HEK293 (cell line): ENCODE data around the gene FCN1.

ENCODE experiments used
- CTCF ChIA-PET: fragments of 350-600 bp; formaldehyde crosslinking; extraction: SDS; loops from one replicate; lab custom pipeline; 2021; ENCODE audit warnings: antibody characterized with exemption; lab: Yijun Ruan, JAX
- POLR2A ChIA-PET: fragments of 300-600 bp; formaldehyde crosslinking; extraction: SDS; loops from one replicate; lab custom pipeline; 2020; ENCODE audit warnings: antibody characterized with exemption, inconsistent platforms; lab: Yijun Ruan, JAX
- H3K27ac ChIP-seq: fragments of 200-500 bp; sonication (Bioruptor generic); 2 replicates; pipeline ENCODE4 v1.5.1; 2014; ENCODE audit warnings: low read depth, low read length, control low read depth, inconsistent platforms; ENCODE audit errors: extremely low read depth
- H3K36me3 ChIP-seq, 2 experiments: fragments of 200-500 bp in 1 of 2; sonication (Bioruptor generic) in 1 of 2; 1 replicate in 1 of 2; 2 replicates in 1 of 2; pipeline ENCODE4 v1.5.1; 2014 to 2017; ENCODE audit warnings: inconsistent platforms in 2 of 2, low read length in 2 of 2; ENCODE audit not compliant: control insufficient read depth in 2 of 2, insufficient read depth in 1 of 2
- H3K4me1 ChIP-seq: fragments of 200-500 bp; sonication (Bioruptor generic); 2 replicates; pipeline ENCODE4 v1.5.1; 2014; ENCODE audit warnings: mild to moderate bottlenecking, low read length, inconsistent platforms; ENCODE audit not compliant: control insufficient read depth, insufficient read depth
- H3K4me3 ChIP-seq: 2 replicates; pipeline ENCODE4 v1.5.1; 2011; ENCODE audit warnings: low read depth, mild to moderate bottlenecking, control low read depth, low read length, moderate library complexity
- H3K9me3 ChIP-seq: fragments of 200-500 bp; sonication (Bioruptor generic); 2 replicates; pipeline ENCODE4 v1.5.1; 2014; ENCODE audit warnings: low read depth, low read length, inconsistent platforms; ENCODE audit not compliant: control insufficient read depth, insufficient read depth
- BCL11A ChIP-seq: fragments of 450-650 bp; formaldehyde crosslinking; IDR thresholded peaks from 2 replicates; pipeline ENCODE4 v1.5.1; 2016; ENCODE audit warnings: low read depth, missing biosample characterization, missing genetic modification characterization
- MZF1 ChIP-seq: fragments of 450-650 bp; formaldehyde crosslinking; IDR thresholded peaks from 2 replicates; pipeline ENCODE4 v1.5.1; 2017; ENCODE audit warnings: missing biosample characterization, missing genetic modification characterization, borderline replicate concordance
- ZNF132 ChIP-seq: fragments of 450-650 bp; formaldehyde crosslinking; IDR thresholded peaks from 2 replicates; pipeline ENCODE4 v1.5.1; 2017; ENCODE audit warnings: missing biosample characterization, missing genetic modification characterization, borderline replicate concordance
- ZNF169 ChIP-seq: fragments of 450-650 bp; formaldehyde crosslinking; IDR thresholded peaks from 2 replicates; pipeline ENCODE4 v1.5.1; 2016; ENCODE audit warnings: missing biosample characterization, missing genetic modification characterization
- ZNF175 ChIP-seq: fragments of 450-650 bp; formaldehyde crosslinking; IDR thresholded peaks from 2 replicates; pipeline ENCODE4 v1.5.1; 2016; ENCODE audit warnings: missing biosample characterization, missing genetic modification characterization
- ZNF202 ChIP-seq: fragments of 450-650 bp; formaldehyde crosslinking; IDR thresholded peaks from 2 replicates; pipeline ENCODE4 v1.5.1; 2016; ENCODE audit warnings: missing biosample characterization, missing genetic modification characterization, borderline replicate concordance
- ZNF24 ChIP-seq: fragments of 450-650 bp; formaldehyde crosslinking; IDR thresholded peaks from 2 replicates; pipeline ENCODE4 v1.5.1; 2016; ENCODE audit warnings: missing biosample characterization, missing genetic modification characterization
- ZNF341 ChIP-seq: fragments of 450-650 bp; formaldehyde crosslinking; IDR thresholded peaks from 2 replicates; pipeline ENCODE4; 2016; ENCODE audit warnings: low read depth, missing biosample characterization, missing genetic modification characterization
- ZNF623 ChIP-seq: fragments of 450-650 bp; formaldehyde crosslinking; IDR thresholded peaks from 2 replicates; pipeline ENCODE4 v1.5.1; 2016; ENCODE audit warnings: missing biosample characterization, missing genetic modification characterization
- ZNF776 ChIP-seq: fragments of 450-650 bp; formaldehyde crosslinking; IDR thresholded peaks from 2 replicates; pipeline ENCODE4 v1.5.0; 2017; ENCODE audit warnings: missing biosample characterization, missing genetic modification characterization, borderline replicate concordance
- ZSCAN23 ChIP-seq: fragments of 450-650 bp; formaldehyde crosslinking; IDR thresholded peaks from 2 replicates; pipeline ENCODE4 v1.5.1; 2016; ENCODE audit warnings: missing biosample characterization, missing genetic modification characterization
- TF ChIP-seq, protein P1 (sequence below): fragments of 450-650 bp; formaldehyde crosslinking; IDR thresholded peaks from 2 replicates; pipeline ENCODE4 v1.5.1; 2017; ENCODE audit warnings: missing biosample characterization, missing genetic modification characterization
- TF ChIP-seq, protein P2 (sequence below): fragments of 450-650 bp; formaldehyde crosslinking; IDR thresholded peaks from 2 replicates; pipeline ENCODE4 v1.5.1; 2016; ENCODE audit warnings: missing biosample characterization, missing genetic modification characterization, borderline replicate concordance
- TF ChIP-seq, protein P3 (sequence below): fragments of 450-650 bp; formaldehyde crosslinking; conservative IDR thresholded peaks from 2 replicates; pipeline ENCODE4 v1.5.1; 2016; ENCODE audit warnings: low read depth, missing biosample characterization, missing genetic modification characterization
- TF ChIP-seq, protein P4 (sequence below): fragments of 450-650 bp; formaldehyde crosslinking; IDR thresholded peaks from 2 replicates; pipeline ENCODE4 v1.5.1; 2016; ENCODE audit warnings: missing biosample characterization, missing genetic modification characterization, borderline replicate concordance
- TF ChIP-seq, protein P5 (sequence below): fragments of 450-650 bp; formaldehyde crosslinking; IDR thresholded peaks from 2 replicates; pipeline ENCODE4 v1.5.1; 2017; ENCODE audit warnings: missing biosample characterization, missing genetic modification characterization
- TF ChIP-seq, protein P6 (sequence below): fragments of 450-650 bp; formaldehyde crosslinking; IDR thresholded peaks from 2 replicates; pipeline ENCODE4 v1.5.1; 2016; ENCODE audit warnings: missing biosample characterization, missing genetic modification characterization
- TF ChIP-seq, protein P7 (sequence below): fragments of 450-650 bp; formaldehyde crosslinking; IDR thresholded peaks from 2 replicates; pipeline ENCODE4 v1.5.1; 2016; ENCODE audit warnings: missing biosample characterization, missing genetic modification characterization, low read depth

The FCN1 gene

DNA sequence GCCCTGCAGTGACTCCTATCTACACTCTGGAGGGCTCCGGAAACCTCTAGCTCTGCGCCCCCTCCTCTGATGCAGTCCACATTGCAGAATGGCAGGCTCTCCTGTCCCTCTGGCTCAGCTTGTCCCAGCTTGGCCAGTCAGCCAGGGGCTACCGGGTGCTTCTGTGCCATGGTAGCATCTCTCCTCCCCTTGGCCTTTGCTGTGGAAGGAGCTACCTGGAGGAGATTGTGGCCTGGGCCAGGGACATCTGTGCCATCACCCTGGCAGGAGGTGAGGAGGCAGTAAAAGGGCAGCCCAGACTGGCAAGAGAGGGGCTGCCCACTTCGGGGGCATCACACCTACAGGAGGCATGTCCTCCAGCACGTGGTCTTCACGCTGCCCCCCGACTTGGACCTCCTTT is 38.1 kb upstream of the FCN1 start:
- no peaks in the 10 kb centered on the region for H3K4me1 ChIP-seq
- no peak overlapping the region for H3K27ac ChIP-seq
- no peaks in the 10 kb centered on the region for H3K9me3 ChIP-seq
- POLR2A ChIA-PET, result no interaction called here
- CTCF ChIA-PET, result no interaction called here
- H3K4me3 ChIP-seq, result no peak overlapping the region
- TF ChIP-seq ZNF776 (tag by site-specific recombination) (no peak), MZF1 (tag by site-specific recombination) (no peak), ZNF169 (tag by site-specific recombination) (no peak), ZNF623 (tag by site-specific recombination) (no peak), ZSCAN23 (tag by site-specific recombination) (no peak)
- TF ChIP-seq, protein P1, sequence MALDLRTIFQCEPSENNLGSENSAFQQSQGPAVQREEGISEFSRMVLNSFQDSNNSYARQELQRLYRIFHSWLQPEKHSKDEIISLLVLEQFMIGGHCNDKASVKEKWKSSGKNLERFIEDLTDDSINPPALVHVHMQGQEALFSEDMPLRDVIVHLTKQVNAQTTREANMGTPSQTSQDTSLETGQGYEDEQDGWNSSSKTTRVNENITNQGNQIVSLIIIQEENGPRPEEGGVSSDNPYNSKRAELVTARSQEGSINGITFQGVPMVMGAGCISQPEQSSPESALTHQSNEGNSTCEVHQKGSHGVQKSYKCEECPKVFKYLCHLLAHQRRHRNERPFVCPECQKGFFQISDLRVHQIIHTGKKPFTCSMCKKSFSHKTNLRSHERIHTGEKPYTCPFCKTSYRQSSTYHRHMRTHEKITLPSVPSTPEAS (tag by site-specific recombination), result no peak
- TF ChIP-seq, protein P2, sequence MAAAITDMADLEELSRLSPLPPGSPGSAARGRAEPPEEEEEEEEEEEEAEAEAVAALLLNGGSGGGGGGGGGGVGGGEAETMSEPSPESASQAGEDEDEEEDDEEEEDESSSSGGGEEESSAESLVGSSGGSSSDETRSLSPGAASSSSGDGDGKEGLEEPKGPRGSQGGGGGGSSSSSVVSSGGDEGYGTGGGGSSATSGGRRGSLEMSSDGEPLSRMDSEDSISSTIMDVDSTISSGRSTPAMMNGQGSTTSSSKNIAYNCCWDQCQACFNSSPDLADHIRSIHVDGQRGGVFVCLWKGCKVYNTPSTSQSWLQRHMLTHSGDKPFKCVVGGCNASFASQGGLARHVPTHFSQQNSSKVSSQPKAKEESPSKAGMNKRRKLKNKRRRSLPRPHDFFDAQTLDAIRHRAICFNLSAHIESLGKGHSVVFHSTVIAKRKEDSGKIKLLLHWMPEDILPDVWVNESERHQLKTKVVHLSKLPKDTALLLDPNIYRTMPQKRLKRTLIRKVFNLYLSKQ, result no peak
- TF ChIP-seq, protein P3, sequence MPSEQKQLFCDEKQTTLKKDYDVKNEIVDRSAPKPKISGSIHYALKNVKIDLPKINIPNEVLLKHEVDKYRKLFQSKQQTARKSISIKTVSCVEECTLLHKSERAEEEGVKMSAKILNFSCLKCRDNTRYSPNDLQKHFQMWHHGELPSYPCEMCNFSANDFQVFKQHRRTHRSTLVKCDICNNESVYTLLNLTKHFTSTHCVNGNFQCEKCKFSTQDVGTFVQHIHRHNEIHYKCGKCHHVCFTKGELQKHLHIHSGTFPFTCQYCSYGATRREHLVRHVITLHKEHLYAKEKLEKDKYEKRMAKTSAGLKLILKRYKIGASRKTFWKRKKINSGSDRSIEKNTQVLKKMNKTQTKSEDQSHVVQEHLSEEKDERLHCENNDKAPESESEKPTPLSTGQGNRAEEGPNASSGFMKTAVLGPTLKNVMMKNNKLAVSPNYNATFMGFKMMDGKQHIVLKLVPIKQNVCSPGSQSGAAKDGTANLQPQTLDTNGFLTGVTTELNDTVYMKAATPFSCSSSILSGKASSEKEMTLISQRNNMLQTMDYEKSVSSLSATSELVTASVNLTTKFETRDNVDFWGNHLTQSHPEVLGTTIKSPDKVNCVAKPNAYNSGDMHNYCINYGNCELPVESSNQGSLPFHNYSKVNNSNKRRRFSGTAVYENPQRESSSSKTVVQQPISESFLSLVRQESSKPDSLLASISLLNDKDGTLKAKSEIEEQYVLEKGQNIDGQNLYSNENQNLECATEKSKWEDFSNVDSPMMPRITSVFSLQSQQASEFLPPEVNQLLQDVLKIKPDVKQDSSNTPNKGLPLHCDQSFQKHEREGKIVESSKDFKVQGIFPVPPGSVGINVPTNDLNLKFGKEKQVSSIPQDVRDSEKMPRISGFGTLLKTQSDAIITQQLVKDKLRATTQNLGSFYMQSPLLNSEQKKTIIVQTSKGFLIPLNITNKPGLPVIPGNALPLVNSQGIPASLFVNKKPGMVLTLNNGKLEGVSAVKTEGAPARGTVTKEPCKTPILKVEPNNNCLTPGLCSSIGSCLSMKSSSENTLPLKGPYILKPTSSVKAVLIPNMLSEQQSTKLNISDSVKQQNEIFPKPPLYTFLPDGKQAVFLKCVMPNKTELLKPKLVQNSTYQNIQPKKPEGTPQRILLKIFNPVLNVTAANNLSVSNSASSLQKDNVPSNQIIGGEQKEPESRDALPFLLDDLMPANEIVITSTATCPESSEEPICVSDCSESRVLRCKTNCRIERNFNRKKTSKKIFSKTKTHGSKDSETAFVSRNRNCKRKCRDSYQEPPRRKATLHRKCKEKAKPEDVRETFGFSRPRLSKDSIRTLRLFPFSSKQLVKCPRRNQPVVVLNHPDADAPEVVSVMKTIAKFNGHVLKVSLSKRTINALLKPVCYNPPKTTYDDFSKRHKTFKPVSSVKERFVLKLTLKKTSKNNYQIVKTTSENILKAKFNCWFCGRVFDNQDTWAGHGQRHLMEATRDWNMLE (tag by site-specific recombination), result no peak
- H3K36me3 ChIP-seq, result no peaks in the 10 kb centered on the region

DNA sequence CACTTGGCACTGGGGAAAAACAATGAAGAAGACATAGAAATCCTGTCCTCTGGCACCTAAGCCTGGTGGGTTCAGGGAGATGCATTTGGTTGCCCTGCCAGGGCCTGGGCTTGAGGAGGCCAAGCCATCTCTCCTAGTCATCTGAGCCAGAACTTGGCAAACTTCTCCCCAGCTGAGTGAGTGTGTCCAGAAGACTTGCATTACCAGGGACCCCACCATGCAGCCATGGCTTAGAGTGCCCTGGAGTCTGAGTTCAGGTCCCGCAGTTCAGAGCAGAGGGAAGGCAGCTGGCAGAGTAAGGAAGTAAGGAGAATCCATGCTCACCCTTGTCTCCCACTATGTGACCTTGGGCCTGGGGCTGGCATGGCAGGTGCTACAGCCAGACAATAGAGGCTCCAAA is 37.4 kb upstream of the FCN1 start:
- ChIA-PET POLR2A (no interaction called here), CTCF (interaction anchor here (0.7 to 1.0 kb wide), 2 partner anchors 12 to 177 kb away, joined by 3 to 6 read pairs; no protein-coding TSS in a partner anchor)
- Histone ChIP-seq H3K36me3 (no peaks in the 10 kb centered on the region), H3K9me3 (no peaks in the 10 kb centered on the region), H3K4me3 (no peak overlapping the region), H3K4me1 (no peaks in the 10 kb centered on the region), H3K27ac (no peak overlapping the region)
- TF ChIP-seq, protein P4, sequence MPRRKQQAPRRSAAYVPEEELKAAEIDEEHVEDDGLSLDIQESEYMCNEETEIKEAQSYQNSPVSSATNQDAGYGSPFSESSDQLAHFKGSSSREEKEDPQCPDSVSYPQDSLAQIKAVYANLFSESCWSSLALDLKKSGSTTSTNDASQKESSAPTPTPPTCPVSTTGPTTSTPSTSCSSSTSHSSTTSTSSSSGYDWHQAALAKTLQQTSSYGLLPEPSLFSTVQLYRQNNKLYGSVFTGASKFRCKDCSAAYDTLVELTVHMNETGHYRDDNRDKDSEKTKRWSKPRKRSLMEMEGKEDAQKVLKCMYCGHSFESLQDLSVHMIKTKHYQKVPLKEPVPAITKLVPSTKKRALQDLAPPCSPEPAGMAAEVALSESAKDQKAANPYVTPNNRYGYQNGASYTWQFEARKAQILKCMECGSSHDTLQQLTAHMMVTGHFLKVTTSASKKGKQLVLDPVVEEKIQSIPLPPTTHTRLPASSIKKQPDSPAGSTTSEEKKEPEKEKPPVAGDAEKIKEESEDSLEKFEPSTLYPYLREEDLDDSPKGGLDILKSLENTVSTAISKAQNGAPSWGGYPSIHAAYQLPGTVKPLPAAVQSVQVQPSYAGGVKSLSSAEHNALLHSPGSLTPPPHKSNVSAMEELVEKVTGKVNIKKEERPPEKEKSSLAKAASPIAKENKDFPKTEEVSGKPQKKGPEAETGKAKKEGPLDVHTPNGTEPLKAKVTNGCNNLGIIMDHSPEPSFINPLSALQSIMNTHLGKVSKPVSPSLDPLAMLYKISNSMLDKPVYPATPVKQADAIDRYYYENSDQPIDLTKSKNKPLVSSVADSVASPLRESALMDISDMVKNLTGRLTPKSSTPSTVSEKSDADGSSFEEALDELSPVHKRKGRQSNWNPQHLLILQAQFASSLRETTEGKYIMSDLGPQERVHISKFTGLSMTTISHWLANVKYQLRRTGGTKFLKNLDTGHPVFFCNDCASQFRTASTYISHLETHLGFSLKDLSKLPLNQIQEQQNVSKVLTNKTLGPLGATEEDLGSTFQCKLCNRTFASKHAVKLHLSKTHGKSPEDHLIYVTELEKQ (tag by site-specific recombination), result no peak
- TF ChIP-seq ZNF132 (tag by site-specific recombination) (no peak), BCL11A (no peak), ZNF175 (no peak), ZNF24 (tag by site-specific recombination) (no peak), ZNF202 (tag by site-specific recombination) (no peak), ZNF341 (no peak)
- TF ChIP-seq, protein P5, sequence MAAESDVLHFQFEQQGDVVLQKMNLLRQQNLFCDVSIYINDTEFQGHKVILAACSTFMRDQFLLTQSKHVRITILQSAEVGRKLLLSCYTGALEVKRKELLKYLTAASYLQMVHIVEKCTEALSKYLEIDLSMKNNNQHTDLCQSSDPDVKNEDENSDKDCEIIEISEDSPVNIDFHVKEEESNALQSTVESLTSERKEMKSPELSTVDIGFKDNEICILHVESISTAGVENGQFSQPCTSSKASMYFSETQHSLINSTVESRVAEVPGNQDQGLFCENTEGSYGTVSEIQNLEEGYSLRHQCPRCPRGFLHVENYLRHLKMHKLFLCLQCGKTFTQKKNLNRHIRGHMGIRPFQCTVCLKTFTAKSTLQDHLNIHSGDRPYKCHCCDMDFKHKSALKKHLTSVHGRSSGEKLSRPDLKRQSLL (tag by site-specific recombination), result no peak
- TF ChIP-seq, protein P6, sequence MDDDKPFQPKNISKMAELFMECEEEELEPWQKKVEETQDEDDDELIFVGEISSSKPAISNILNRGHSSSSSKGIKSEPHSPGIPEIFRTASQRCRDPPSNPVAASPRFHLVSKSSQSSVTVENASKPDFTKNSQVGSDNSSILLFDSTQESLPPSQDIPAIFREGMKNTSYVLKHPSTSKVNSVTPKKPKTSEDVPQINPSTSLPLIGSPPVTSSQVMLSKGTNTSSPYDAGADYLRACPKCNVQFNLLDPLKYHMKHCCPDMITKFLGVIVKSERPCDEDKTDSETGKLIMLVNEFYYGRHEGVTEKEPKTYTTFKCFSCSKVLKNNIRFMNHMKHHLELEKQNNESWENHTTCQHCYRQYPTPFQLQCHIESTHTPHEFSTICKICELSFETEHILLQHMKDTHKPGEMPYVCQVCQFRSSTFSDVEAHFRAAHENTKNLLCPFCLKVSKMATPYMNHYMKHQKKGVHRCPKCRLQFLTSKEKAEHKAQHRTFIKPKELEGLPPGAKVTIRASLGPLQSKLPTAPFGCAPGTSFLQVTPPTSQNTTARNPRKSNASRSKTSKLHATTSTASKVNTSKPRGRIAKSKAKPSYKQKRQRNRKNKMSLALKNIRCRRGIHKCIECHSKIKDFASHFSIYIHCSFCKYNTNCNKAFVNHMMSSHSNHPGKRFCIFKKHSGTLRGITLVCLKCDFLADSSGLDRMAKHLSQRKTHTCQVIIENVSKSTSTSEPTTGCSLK (tag by site-specific recombination), result no peak
- TF ChIP-seq, protein P7, sequence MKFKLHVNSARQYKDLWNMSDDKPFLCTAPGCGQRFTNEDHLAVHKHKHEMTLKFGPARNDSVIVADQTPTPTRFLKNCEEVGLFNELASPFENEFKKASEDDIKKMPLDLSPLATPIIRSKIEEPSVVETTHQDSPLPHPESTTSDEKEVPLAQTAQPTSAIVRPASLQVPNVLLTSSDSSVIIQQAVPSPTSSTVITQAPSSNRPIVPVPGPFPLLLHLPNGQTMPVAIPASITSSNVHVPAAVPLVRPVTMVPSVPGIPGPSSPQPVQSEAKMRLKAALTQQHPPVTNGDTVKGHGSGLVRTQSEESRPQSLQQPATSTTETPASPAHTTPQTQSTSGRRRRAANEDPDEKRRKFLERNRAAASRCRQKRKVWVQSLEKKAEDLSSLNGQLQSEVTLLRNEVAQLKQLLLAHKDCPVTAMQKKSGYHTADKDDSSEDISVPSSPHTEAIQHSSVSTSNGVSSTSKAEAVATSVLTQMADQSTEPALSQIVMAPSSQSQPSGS, result no peak
